GM18526 (cell line): Measurements from ENCODE around the gene CDK6.

Source experiments
- POLR2A ChIP-seq: IDR thresholded peaks from 3 replicates; pipeline ENCODE4 v1.6.1; 2011; ENCODE audit not compliant: insufficient read length; ENCODE audit errors: extremely low read depth

The CDK6 gene

GRCh38 chr7:92768501-92769393 is 67.6 kb downstream of the CDK6 start:
- no peak for TF ChIP-seq POLR2A

DNA sequence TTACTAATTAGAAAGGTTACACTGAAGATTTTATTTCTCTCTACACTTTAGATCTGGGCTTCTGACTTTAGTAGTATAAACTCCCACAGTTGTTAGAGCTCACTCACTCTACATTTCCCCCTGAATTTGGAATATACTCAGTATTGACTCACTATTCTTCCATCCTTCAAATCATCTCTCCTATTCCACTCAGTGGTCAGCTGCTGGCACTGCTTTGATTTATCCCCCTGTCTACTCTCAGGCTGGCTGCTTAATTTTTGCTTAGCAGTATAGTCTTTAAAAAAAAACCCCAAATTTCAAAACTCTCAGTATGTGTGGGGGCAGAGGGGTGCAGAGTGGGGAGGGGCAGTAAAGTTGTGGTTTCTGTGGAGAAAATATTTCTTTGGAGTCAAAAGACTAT is 68.9 kb downstream of the CDK6 start:
- no peak for TF ChIP-seq POLR2A

- TF ChIP-seq POLR2A = no peak
These were observed 69.8 kb downstream of the CDK6 start for GRCh38 chr7:92766461-92767003.

- no peak for TF ChIP-seq POLR2A
These were observed 70.6 kb downstream of the CDK6 start for GRCh38 chr7:92765725-92766124.

DNA sequence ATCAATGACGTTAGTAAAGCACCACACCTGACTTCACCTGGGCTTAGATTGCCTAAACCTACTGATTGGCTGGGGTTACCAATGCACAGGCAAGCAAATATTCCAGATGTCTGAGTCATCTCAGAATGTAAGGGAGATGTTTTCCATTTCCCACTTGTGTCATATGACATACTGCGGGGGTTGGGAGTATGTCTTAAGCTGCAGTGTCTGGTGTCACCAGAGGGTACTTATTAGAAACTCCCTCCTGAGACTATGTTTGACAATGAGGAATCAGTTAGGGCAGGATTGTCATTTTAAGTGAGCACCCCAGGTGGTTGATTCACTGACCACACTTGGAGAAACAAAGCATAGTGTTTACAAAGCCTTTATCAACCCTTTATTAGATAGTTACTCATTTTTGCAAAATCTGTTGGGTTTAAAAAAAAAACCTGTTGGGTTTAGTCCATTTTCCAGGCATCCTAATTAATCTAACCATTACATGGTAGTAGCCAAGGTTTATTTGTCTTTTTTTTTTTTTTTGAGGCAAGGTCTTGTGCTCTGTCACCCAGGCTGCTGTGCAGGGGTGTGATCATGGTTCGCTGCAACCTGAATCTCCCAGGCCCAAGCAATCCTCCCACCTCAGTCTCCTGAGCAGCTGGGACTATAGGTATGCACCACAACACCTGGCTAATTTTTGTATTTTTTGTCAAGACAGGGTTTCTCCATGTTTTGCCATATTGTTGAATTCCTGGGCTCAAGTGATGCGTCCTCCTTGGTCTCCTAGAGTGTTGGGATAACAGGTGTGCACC is 72.5 kb downstream of the CDK6 start:
- no peak for TF ChIP-seq POLR2A

DNA sequence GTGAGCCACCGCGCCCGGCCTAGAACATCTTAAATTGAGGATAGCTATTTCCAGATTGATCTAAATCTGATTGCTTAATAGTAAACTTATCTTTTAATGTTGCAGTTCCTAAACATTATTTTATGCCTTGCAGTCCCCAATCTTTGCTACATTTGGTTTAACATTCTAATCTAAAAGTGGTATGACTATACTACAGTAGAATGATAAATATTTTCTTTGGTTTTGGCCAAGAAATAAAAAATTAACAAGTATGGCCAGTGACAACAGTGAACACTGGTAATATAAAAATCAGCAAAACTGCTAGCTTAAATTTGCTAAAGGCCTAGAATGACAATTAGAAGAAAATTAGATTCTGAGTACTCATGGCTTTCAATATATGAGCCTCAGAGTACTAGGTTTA is 73.5 kb downstream of the CDK6 start:
- TF ChIP-seq POLR2A = no peak

DNA sequence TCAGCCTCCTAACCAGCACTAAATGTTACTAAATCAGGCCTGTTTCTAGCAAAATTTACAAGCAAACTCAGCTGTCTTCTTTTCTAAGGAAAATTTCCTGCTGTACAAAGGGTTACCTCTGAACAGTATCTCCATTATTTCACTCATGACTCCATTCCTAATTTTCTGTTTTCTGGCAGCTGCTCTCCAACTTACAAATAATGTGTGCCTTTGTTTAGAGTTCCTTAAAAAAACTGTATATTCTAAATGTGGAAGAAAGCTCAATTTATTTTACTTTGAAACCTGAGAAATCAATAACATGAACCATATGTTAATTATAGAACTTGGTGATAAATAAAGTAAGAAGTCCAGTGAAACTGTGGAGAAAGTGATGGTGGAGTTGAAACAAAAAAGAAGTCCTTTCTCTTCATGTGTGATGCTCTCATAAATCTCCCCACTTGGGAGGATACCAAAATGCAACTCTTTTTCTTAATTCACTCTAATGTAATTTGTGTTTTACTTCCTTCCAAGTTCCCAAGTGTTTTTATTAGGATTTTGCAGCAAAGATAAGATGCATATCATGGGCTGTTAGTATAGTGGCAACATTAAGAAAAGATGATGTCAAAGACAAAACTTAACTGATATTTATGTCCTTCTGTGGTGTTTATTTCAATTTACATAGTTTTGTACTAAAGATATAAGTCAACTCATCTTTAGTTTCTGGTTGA is 74.8 kb downstream of the CDK6 start:
- no peak for TF ChIP-seq POLR2A

GRCh38 chr7:92758796-92759431 is 77.5 kb downstream of the CDK6 start:
- no peak for TF ChIP-seq POLR2A

DNA sequence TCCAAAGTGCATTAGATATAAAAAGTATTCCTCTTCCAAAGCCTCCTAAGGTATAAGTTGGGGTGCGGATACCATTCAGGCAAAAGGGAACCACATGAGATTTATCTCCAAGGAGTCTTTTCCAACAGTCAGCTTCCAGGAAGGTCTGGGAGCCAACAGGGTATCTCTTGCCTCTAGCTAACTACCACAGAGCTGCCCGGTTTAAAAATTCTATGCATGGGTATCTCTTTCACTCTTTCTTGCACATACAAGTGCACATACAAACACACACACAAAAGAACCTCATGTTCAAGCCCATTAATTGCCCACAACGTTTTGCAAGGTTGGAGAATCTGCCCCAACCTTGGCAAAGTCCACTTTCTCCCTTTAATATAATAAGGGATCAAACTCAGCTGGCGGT is 80.7 kb downstream of the CDK6 start:
- TF ChIP-seq POLR2A = no peak

GRCh38 chr7:92754919-92755581 is 81.3 kb downstream of the CDK6 start:
- TF ChIP-seq POLR2A = no peak

- TF ChIP-seq POLR2A = no peak
These were observed 82.8 kb downstream of the CDK6 start for GRCh38 chr7:92753614-92754013.

GRCh38 chr7:92751902-92752901 is 84.2 kb downstream of the CDK6 start:
- TF ChIP-seq POLR2A = no peak

GRCh38 chr7:92750946-92751345 is 85.4 kb downstream of the CDK6 start:
- TF ChIP-seq POLR2A = no peak
